Measurements from ENCODE around the gene MB21D2. TPM values are rescaled to one million over a fixed set of nuclear protein-coding genes. Genes with fewer than 3 reads are reported as not detected.
A peak's percentile ranks its signal among the peaks of the same experiment; 100 is the strongest.

Gene MB21D2
- total RNA-seq, 1 donor from 2014 or later = 13.4 TPM

DNA sequence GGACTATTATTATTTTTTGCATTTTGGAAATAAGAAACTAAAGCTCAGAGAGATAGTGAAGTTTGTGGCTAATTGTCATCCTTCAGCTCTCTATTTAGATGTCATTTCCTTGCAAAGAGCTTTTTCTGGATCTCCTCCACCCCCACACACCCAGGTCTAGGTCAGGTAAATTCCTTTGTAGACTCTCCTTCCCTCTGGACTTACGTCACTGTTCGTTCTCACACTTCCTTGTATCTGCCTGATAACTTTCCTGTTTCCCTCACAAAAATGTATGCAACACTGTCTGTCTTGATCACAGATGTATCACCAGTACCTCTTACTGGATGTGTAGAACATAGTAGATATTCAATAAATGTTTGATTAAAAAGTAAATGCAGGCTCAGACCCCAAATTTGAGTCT is 6.1 kb upstream of the MB21D2 start:
- H3K36me3 Mint-ChIP-seq (ENCODE audit: insufficient read depth) = no peaks in the 10 kb centered on the region
- DNase-seq (ENCODE audit: low spot score, unreplicated experiment) = no peak
- peaks cover 49% of the 10 kb centered on the region for H3K4me1 Mint-ChIP-seq (ENCODE audit: low read depth)
- H3K4me3 Mint-ChIP-seq (ENCODE audit: low read depth) = no peak overlapping the region
- TF ChIP-seq, protein P1, sequence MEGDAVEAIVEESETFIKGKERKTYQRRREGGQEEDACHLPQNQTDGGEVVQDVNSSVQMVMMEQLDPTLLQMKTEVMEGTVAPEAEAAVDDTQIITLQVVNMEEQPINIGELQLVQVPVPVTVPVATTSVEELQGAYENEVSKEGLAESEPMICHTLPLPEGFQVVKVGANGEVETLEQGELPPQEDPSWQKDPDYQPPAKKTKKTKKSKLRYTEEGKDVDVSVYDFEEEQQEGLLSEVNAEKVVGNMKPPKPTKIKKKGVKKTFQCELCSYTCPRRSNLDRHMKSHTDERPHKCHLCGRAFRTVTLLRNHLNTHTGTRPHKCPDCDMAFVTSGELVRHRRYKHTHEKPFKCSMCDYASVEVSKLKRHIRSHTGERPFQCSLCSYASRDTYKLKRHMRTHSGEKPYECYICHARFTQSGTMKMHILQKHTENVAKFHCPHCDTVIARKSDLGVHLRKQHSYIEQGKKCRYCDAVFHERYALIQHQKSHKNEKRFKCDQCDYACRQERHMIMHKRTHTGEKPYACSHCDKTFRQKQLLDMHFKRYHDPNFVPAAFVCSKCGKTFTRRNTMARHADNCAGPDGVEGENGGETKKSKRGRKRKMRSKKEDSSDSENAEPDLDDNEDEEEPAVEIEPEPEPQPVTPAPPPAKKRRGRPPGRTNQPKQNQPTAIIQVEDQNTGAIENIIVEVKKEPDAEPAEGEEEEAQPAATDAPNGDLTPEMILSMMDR (IDR thresholded peaks at IDR 0.05; ENCODE audit: unreplicated experiment) = no peak
- H3K9me3 Mint-ChIP-seq (ENCODE audit: low read depth) = no peaks in the 10 kb centered on the region
- no peak overlapping the region for H3K27ac Mint-ChIP-seq
- H3K27me3 Mint-ChIP-seq = peaks cover 4% of the 10 kb centered on the region

DNA sequence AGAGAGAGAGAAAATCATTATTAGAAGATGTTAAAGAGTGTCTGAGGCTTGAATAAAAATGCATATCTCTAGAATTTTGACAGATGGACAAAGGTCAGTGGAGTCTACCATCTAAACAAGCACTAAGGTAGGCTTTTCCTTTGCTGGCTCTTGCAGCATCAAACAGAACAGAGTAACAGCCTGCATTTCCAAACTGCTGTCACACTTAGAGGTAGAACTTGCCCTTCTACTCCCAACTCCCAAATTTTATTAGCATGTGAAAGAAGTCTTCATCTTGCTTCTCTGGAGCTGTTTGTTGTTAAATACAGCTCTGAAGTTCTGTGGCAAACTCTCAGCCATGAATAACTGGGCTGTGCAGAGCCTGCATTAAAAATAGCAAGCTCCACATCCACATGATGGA is 4.1 kb upstream of the MB21D2 start:
- TF ChIP-seq, protein P1 (IDR thresholded peaks at IDR 0.05; ENCODE audit: unreplicated experiment) = no peak
- Mint-ChIP-seq H3K4me3 (ENCODE audit: low read depth) (no peak overlapping the region), H3K27ac (no peak overlapping the region), H3K9me3 (ENCODE audit: low read depth) (no peaks in the 10 kb centered on the region), H3K4me1 (ENCODE audit: low read depth) (peaks cover 39% of the 10 kb centered on the region), H3K36me3 (ENCODE audit: insufficient read depth) (no peaks in the 10 kb centered on the region), H3K27me3 (peaks cover 4% of the 10 kb centered on the region)
- DNase-seq (ENCODE audit: low spot score, unreplicated experiment) = no peak

- DNase-seq (ENCODE audit: low spot score, unreplicated experiment) = no peak
- Mint-ChIP-seq H3K27me3 (peaks cover 4% of the 10 kb centered on the region), H3K4me1 (ENCODE audit: low read depth) (peaks cover 41% of the 10 kb centered on the region), H3K27ac (peak overlapping the region; percentile 63), H3K36me3 (ENCODE audit: insufficient read depth) (no peaks in the 10 kb centered on the region), H3K4me3 (ENCODE audit: low read depth) (no peak overlapping the region), H3K9me3 (ENCODE audit: low read depth) (no peaks in the 10 kb centered on the region)
- TF ChIP-seq, protein P1 (IDR thresholded peaks at IDR 0.05; ENCODE audit: unreplicated experiment) = no peak
These were observed 2.8 kb upstream of the MB21D2 start for GRCh38 chr3:192920411-192920810.

DNA sequence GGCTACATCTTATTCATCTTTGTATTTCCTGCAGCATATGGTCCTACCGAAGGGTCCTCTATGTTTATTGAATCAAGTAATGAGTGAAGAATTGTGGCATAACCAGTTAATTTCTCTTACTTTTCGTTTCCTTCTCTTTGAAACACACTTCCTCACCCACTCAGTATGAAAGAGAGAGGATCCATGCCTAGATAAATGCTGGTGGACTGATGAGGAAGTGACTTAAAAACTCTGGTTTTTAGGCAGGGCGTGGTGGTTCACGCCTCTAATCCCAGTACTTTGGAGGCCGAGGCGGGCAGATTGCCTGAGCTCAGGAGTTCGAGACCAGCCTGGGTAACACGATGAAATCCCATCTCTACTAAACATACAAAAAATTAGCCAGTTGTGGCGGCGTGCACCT is 2.2 kb upstream of the MB21D2 start:
- Mint-ChIP-seq H3K4me1 (ENCODE audit: low read depth) (peaks cover 47% of the 10 kb centered on the region), H3K27ac (peak overlapping the region; percentile 44), H3K9me3 (ENCODE audit: low read depth) (no peaks in the 10 kb centered on the region), H3K36me3 (ENCODE audit: insufficient read depth) (no peaks in the 10 kb centered on the region), H3K27me3 (peaks cover 4% of the 10 kb centered on the region), H3K4me3 (ENCODE audit: low read depth) (no peak overlapping the region)
- no peak for DNase-seq (ENCODE audit: low spot score, unreplicated experiment)
- TF ChIP-seq, protein P1 (IDR thresholded peaks at IDR 0.05; ENCODE audit: unreplicated experiment) = no peak

DNA sequence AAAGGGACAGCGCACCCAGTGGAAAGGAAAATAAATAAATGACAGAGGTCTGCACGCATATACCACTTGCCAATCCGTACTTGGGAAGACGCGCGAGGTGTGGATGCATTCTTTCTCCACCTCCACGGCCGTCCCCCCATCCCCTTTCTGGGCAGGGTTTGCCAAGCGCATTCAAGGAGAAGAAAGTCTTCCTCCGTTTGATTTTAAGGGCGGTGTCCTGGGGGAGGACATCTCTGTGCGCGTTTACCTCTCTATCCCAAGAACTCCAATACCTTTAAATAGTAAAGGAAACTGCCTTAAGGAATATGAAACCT is 576 bp upstream of the MB21D2 start:
- no peak for DNase-seq (ENCODE audit: low spot score, unreplicated experiment)
- peaks cover 4% of the 10 kb centered on the region for H3K27me3 Mint-ChIP-seq
- peak overlapping the region; percentile 99 for H3K27ac Mint-ChIP-seq
- no peaks in the 10 kb centered on the region for H3K9me3 Mint-ChIP-seq (ENCODE audit: low read depth)
- H3K4me1 Mint-ChIP-seq (ENCODE audit: low read depth) = peaks cover 49% of the 10 kb centered on the region
- peak overlapping the region; percentile 98 for H3K4me3 Mint-ChIP-seq (ENCODE audit: low read depth)
- H3K36me3 Mint-ChIP-seq (ENCODE audit: insufficient read depth) = no peaks in the 10 kb centered on the region
- TF ChIP-seq, protein P1 (IDR thresholded peaks at IDR 0.05; ENCODE audit: unreplicated experiment) = peak; percentile 14
